ENCODE results near the gene CDC34. TPM values are rescaled to one million over a fixed set of nuclear protein-coding genes. Genes with fewer than 3 reads are reported as not detected.

The CDC34 gene
- total RNA-seq, 1 experiment from 2014 or later = 76.3 TPM

GRCh38 chr19:512547-513365, 18.8 kb upstream of the CDC34 start:
- Histone ChIP-seq H3K36me3 (no peaks in the 10 kb centered on the region), H3K27me3 (no peaks in the 10 kb centered on the region), H3K9me3 (no peaks in the 10 kb centered on the region), H3K4me3 (no peak overlapping the region)
- DNase-seq = no peak

GRCh38 chr19:513368-514165, 18.0 kb upstream of the CDC34 start:
- no peak overlapping the region for H3K4me3 ChIP-seq
- H3K9me3 ChIP-seq = no peaks in the 10 kb centered on the region
- H3K36me3 ChIP-seq = no peaks in the 10 kb centered on the region
- no peak for DNase-seq
- no peaks in the 10 kb centered on the region for H3K27me3 ChIP-seq

- H3K27me3 ChIP-seq = no peaks in the 10 kb centered on the region
- no peaks in the 10 kb centered on the region for H3K36me3 ChIP-seq
- H3K4me3 ChIP-seq = no peak overlapping the region
- DNase-seq = no peak
- no peaks in the 10 kb centered on the region for H3K9me3 ChIP-seq
Measured at GRCh38 chr19:514166-514663, 17.3 kb upstream of the CDC34 start.

GRCh38 chr19:517721-518597, 13.6 kb upstream of the CDC34 start:
- no peaks in the 10 kb centered on the region for H3K27me3 ChIP-seq
- no peaks in the 10 kb centered on the region for H3K9me3 ChIP-seq
- no peak overlapping the region for H3K4me3 ChIP-seq
- no peaks in the 10 kb centered on the region for H3K36me3 ChIP-seq
- DNase-seq = no peak

GRCh38 chr19:518598-519231, 12.8 kb upstream of the CDC34 start:
- no peak overlapping the region for H3K4me3 ChIP-seq
- no peaks in the 10 kb centered on the region for H3K36me3 ChIP-seq
- no peak for DNase-seq
- H3K27me3 ChIP-seq = no peaks in the 10 kb centered on the region
- no peaks in the 10 kb centered on the region for H3K9me3 ChIP-seq

GRCh38 chr19:519449-519865, 12.1 kb upstream of the CDC34 start:
- H3K36me3 ChIP-seq = no peaks in the 10 kb centered on the region
- H3K27me3 ChIP-seq = no peaks in the 10 kb centered on the region
- no peak for DNase-seq
- no peak overlapping the region for H3K4me3 ChIP-seq
- H3K9me3 ChIP-seq = no peaks in the 10 kb centered on the region

- Histone ChIP-seq H3K27me3 (no peaks in the 10 kb centered on the region), H3K9me3 (no peaks in the 10 kb centered on the region), H3K4me3 (no peak overlapping the region), H3K36me3 (no peaks in the 10 kb centered on the region)
- DNase-seq = no peak
Measured at GRCh38 chr19:522726-523125, 8.8 kb upstream of the CDC34 start.

- no peaks in the 10 kb centered on the region for H3K9me3 ChIP-seq
- DNase-seq = peak; percentile 49
Measured at GRCh38 chr19:524062-524674, 7.4 kb upstream of the CDC34 start.

GRCh38 chr19:525029-525428, 6.5 kb upstream of the CDC34 start:
- Histone ChIP-seq H3K27me3 (no peaks in the 10 kb centered on the region), H3K4me3 (no peak overlapping the region), H3K36me3 (no peaks in the 10 kb centered on the region), H3K9me3 (no peaks in the 10 kb centered on the region)
- no peak for DNase-seq

More at GRCh38 chr19:524062-524674, 7.4 kb upstream of the CDC34 start:
- no peaks in the 10 kb centered on the region for H3K36me3 ChIP-seq
- H3K27me3 ChIP-seq = no peaks in the 10 kb centered on the region
- H3K4me3 ChIP-seq = no peak overlapping the region

GRCh38 chr19:525857-526419, 5.6 kb upstream of the CDC34 start:
- Histone ChIP-seq H3K36me3 (no peaks in the 10 kb centered on the region), H3K9me3 (no peaks in the 10 kb centered on the region), H3K4me3 (no peak overlapping the region), H3K27me3 (no peaks in the 10 kb centered on the region)
- no peak for DNase-seq

- Histone ChIP-seq H3K27me3 (no peaks in the 10 kb centered on the region), H3K9me3 (no peaks in the 10 kb centered on the region), H3K4me3 (peak overlapping the region; percentile 59), H3K36me3 (no peaks in the 10 kb centered on the region)
- no peak for DNase-seq
Measured at GRCh38 chr19:530134-531008, 1.2 kb upstream of the CDC34 start.

- Histone ChIP-seq H3K9me3 (no peaks in the 10 kb centered on the region), H3K27me3 (no peaks in the 10 kb centered on the region), H3K36me3 (no peaks in the 10 kb centered on the region), H3K4me3 (peak overlapping the region; percentile 59)
- peak; percentile 76 for DNase-seq
Measured at GRCh38 chr19:531009-531752, 379 bp upstream of the CDC34 start.

- Histone ChIP-seq H3K36me3 (no peaks in the 10 kb centered on the region), H3K9me3 (no peaks in the 10 kb centered on the region), H3K27me3 (no peaks in the 10 kb centered on the region), H3K4me3 (peak overlapping the region; percentile 73)
- peak; percentile 59 for DNase-seq
Measured at GRCh38 chr19:532561-533363, 1.2 kb downstream of the CDC34 start.
